Activated T-cell treated with anti-CD3 and anti-CD28 coated beads for 1 hour (primary cell): ENCODE measurements around the gene SMYD3.
"Not testable (repeated sequence)": the region's sequence is repeated elsewhere in the genome, so short reads cannot be mapped to it uniquely, and the experiment has no call there.

Experiments
- DNase-seq: peaks from one replicate; pipeline ENCODE4 v3.0.0-alpha.2; 2020; ENCODE audit warnings: low read depth

The SMYD3 gene

DNA sequence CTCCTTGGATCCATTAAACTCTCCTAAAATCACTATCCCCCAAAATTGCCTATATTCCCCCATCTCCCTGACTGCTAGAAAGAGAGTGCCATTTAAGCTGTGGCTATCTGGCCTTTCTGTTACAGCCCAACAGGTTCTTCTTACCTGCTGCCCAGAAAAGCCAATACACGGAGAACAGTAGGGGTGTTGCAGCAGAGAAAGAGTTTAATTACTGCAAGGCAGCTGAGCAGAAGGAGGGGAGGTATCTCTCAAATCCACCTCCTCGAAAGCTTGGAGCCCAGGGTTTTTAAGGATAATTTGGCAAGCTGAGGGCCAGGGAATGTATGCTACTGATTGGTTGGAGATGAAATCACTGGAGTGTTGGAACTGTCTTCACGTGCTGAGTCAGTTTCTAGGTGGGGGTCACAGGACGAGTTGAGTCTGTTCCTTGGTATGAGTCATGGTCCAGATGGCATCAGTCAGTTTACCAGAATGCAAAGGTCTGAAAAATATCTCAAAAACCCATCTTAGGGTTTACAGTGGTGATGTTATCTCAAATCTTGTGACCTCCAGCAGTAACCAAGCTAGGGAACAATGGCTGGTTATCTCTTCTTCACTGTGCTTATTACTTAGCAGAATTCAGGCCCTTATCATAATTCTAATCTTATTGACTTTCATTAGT, 89.8 kb downstream of the SMYD3 start:
- DNase-seq, result no peak

DNA sequence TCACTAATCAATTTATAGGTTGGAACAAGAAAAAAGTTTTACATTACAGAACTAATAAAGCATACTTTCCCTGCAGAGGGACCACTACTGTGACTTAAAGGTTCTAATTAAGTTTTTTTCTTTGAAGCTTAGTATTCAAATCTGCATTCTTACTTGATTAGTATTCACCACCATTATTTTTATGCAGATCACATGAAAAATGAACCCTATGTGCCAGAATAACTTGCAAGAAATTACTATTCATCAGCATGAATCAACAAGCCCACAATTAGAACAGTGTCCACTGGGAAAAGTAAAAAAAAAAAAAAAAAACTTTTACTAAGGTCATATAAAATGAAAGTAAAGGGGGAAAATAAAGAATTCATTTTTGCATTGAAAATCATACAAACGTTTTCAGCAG, 90.8 kb downstream of the SMYD3 start:
- no peak for DNase-seq

- DNase-seq, result no peak
These were observed 92.1 kb downstream of the SMYD3 start for GRCh38 chr1:246415028-246415427.

GRCh38 chr1:246413430-246413829, 93.6 kb downstream of the SMYD3 start:
- DNase-seq, result no peak

DNA sequence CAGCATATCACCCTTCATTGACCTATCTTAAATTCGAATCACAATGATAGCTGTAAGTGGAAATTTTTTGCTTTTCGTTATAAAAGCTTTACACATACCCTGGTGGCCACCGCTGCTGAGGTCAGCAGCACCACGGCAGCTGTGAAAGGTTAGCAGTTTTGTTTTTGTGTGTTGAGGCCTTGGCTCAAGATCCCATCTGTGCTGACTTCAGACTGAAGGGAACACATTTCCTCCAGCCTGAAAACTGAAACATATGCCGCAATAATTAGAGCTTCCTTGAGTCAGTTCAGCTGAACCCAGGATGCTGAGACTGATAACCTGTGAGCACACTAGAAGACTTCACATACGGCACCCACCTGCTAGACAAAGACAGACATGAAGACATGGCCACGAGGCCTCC, 103.0 kb downstream of the SMYD3 start:
- no peak for DNase-seq

DNA sequence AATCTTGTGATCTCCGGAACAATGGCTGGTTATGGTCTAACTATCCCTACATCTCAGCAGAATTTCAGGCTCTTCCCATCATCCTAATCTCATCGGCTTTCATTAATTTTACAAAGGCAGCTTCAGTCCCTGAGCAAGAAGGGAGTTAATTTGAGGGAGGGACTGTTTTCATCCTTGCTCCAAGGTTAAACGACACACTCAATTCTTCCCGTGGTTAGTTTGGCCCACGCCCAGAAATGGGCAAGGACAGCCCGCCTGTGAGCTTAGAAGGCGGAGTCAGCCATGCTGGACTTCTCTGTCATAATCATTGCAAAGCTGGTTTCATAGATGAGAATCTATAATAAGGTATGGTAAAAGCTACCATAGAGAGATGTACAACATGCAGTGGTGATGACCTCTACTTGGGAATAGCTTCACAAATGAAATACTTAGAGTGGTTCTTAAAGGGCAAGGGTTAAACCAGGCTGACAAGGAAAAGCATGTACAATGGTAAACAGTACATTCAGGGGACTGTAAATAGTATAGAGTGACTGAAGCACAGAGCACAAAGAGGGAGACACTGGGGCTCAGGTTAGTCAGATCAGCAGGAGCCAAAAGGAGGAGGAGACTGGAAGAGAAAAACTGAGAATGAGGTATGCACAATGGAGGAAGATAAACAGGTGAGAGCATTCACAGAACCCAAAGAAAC, 108.8 kb downstream of the SMYD3 start:
- DNase-seq, result no peak

DNA sequence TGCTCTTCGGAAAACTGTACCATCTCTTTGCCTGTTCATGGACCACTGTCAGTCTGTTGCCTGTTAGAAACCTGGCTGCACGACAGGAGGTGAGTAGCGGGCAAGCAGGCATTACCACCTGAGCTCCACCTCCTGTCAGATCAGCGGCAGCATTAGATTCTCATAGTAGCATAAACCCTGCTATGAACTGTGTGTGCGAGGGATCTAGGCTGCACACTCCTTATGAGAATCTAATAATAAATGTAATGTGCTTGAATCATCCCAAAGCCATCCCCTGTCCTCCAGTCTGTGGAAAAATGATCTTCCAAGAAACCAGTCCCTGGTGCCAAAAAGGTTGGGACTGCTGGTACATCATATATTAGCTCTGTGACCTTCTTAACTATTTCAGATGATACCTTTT, 110.0 kb downstream of the SMYD3 start:
- DNase-seq, result no peak

- DNase-seq, result no peak
These were observed 110.8 kb downstream of the SMYD3 start for GRCh38 chr1:246396322-246396721.

DNA sequence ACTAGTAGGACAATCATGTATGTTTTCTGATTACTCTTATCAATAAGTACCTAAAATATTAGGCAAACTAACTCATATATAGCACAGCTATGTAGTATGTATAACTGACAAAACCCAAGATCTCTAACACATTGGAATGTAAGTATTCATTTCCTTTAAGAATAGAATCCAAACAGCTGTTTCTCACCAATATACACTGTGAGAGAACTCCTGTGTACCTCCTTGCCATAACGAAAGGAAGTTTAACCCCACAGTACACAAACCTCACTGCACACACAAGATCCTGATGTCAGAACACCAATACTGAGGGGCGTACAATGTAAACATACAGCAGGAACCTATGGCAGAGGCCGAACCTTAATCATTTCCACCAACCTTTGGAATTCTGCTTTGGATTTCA, 113.0 kb downstream of the SMYD3 start:
- no peak for DNase-seq

GRCh38 chr1:246390855-246391254, 116.2 kb downstream of the SMYD3 start:
- DNase-seq, result no peak

DNA sequence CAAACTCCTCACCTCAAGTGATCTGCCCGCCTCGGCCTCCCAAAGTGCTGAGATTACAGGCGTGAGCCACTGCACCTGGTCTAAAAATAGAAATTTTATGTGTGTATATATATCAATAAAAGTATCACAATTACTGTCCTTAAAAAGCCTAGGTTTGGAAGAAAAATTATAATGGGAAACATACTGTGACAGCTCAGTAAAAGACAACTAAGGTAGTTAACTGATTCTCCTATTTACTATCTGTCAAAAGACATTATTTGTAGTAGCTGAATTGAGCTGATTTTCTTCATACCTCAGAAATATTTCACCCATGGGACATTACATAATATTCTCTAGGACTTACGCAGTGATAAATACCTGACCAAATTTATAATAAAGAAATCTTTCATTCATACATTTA, 122.5 kb downstream of the SMYD3 start:
- no peak for DNase-seq

GRCh38 chr1:246383791-246384190, 123.3 kb downstream of the SMYD3 start:
- no peak for DNase-seq

- DNase-seq, result no peak
These were observed 123.9 kb downstream of the SMYD3 start for GRCh38 chr1:246383239-246383589.

- no peak for DNase-seq
These were observed 124.4 kb downstream of the SMYD3 start for GRCh38 chr1:246382589-246383238.

DNA sequence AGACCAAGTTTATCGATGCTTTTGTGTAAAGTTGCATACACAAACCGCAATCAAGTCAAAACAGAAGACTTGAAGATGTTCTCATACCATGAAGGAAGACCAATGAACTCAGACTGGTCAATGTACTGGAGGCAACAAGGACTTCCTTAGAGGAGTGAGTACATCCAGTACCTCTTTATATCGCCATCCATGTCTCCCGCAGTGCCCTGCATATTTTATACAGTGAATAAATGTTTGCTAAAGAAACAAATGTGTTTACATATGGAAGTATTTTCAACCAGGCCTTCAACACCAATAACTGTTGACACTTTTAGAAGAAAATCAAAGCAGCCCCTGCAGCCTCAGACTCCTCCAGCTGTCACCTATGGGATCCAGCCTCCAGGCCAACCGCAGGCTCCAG, 125.6 kb downstream of the SMYD3 start:
- no peak for DNase-seq

- no peak for DNase-seq
These were observed 129.4 kb downstream of the SMYD3 start for GRCh38 chr1:246377625-246378153.

DNA sequence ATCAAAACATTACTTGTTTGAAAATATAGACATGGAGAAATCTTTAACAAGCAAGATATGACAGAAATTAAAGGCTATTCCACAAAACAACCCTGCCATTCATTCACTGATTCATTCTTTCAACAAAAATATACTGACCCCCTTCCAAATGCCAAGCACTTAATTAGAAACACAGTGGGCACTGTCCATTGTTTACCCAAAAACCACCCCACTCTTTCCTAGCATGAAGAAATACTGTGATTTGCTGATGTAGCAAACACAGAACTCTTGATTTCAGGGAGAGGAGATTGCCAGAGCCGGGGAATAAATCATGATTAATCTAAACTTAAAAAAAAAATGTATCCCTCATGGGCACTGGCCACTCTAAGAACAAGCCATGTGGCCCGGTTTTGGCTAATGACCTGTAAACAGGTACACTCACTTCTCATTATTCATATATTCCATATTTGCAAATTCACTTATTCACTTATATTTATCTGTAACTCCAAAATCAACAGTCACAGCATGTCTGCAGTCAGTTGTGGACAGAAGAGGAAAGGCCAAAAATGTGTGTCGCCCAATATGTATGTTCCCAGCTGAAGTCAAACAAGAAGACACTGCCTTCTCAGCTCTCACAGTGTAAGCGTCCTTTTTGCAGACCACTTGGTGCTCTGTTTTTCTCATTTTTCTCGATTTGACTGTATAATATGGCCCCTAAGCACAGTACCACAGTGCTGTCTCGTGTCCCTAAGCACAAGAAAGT, 133.1 kb downstream of the SMYD3 start:
- no peak for DNase-seq

GRCh38 chr1:246372559-246372958, 134.5 kb downstream of the SMYD3 start:
- no peak for DNase-seq

GRCh38 chr1:246367041-246367440, 140.0 kb downstream of the SMYD3 start:
- DNase-seq, result no peak

- DNase-seq, result no peak
These were observed 141.4 kb downstream of the SMYD3 start for GRCh38 chr1:246365708-246366107.

DNA sequence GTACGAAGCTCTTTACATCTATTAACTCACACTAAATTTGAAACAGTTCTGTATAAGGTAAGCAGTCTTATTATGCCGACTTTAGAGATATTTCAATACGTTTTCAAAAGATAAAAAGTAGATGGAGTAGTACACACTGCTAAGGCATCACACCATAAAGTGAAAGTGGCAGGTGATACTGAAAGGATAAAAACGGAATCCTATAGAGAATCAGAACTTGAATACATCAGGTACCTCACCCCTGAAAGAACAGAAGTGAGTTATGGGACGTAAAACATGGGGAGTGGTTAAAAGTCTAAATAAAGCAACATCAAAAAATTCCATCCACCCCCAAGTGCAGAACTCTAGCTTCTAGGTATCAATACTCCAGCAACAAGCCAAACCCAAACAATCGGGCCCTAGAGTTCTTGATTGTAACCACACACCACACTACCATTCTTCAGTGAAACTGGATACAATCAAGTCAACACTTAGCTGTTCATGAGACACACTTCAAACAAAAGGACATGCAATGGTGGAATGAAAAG, 142.6 kb downstream of the SMYD3 start:
- no peak for DNase-seq

- DNase-seq, result not testable (repeated sequence)
These were observed 150.0 kb downstream of the SMYD3 start for GRCh38 chr1:246357014-246357598.
